Renal cortical epithelial cell (primary cell): ENCODE results near the gene SBNO2. TPM values are rescaled to one million over a fixed set of nuclear protein-coding genes. Genes with fewer than 3 reads are reported as not detected.

Experiments used
- DNase-seq: peaks from one replicate; pipeline ENCODE4 v3.0.0-alpha.2; 2011; ENCODE audit warnings: low read depth
- total RNA-seq: library from RNA; depleted of rRNA; stranded (reverse); fragments of >200 nt; gene quantifications from 2 replicates; pipeline ENCODE4 v1.2.3, GENCODE V29; 2014

Gene SBNO2
- total RNA-seq, 1 donor from 2014 or later, result 113 TPM

GRCh38 chr19:1070931-1071791, 102.9 kb downstream of the SBNO2 start:
- no peak for DNase-seq

GRCh38 chr19:1070576-1070930, 103.5 kb downstream of the SBNO2 start:
- no peak for DNase-seq

DNA sequence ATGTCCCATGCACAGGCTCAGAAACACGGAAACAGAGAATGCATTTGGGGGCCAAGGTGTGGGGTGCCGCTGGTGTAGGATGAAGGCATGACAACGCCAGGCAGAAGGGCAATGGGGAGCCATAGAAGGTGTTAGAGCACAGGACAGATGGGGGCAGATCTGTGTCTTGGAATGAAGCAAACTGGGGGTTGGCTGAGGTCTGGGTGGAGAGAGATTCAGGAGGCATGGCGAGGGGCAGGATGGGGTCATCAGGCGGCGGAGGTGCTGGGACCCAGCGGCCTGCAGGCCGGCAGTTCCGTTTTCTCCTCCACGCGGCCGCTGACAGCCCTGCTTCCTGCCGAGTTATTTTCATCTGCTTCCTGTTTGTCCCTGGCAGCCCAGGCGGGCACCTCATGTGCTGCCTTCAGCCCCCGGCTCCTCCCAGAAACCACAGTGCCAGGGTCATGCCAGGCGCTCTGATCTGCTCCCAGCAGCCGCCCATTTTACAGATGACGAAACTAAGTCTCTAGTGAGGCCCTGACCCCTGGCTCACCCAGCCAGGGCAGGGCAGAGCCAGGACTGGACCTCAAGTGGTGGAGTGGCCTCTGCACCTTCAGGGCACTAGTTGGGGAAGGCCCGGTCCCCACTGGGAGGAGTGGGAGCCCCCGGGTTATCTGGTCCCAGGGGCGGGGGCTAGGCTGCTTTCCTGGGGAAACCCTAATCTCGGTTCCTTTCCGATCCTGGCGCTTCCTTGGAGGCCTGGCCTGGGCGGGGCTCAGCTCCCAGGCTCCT, 104.9 kb downstream of the SBNO2 start:
- DNase-seq, result no peak

DNA sequence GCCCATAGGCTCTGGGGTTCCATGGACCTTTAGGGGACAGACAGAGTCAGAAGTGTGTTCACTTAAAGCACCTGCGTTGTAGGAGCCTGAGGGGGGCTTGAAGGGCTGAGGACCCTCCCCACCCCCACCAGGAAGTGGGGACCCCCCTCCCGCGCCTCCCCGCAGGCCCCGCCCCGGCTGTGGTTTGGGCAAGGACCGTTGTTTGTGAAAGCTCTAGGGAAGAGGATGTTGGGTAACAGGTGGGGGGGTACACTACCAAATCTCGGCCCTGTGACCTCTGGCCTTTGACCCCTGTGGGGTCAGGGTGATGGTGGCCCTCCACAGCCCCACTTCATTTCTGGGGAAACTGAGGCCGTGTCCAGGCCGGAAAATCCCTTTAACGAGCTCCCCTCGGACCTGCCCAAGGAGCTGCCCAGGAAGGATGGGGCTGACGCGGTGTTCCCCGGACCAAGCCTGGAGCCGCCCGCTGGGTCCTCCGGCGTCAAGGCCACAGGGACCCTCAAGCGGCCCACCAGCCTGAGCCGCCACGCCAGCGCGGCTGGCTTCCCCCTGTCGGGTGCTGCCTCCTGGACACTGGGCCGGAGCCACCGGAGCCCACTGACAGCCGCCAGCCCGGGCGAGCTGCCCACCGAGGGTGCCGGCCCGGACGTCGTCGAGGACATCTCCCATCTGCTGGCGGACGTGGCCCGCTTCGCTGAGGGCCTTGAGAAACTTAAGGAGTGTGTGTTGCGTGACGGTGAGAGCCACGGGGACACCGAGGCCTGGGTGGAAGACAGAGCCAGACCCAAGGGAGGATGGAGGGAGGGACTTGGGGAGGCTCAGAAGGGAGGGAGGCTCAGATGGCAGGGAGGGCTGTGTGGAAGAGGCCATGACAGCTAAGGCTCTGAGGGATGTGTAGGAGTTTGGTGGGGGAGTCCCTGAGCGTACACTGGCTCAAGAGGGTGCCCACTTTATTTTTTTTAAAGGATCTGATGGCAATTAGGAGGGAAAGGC, 105.8 kb downstream of the SBNO2 start:
- DNase-seq, result no peak

GRCh38 chr19:1067341-1067957, 106.6 kb downstream of the SBNO2 start:
- no peak for DNase-seq

DNA sequence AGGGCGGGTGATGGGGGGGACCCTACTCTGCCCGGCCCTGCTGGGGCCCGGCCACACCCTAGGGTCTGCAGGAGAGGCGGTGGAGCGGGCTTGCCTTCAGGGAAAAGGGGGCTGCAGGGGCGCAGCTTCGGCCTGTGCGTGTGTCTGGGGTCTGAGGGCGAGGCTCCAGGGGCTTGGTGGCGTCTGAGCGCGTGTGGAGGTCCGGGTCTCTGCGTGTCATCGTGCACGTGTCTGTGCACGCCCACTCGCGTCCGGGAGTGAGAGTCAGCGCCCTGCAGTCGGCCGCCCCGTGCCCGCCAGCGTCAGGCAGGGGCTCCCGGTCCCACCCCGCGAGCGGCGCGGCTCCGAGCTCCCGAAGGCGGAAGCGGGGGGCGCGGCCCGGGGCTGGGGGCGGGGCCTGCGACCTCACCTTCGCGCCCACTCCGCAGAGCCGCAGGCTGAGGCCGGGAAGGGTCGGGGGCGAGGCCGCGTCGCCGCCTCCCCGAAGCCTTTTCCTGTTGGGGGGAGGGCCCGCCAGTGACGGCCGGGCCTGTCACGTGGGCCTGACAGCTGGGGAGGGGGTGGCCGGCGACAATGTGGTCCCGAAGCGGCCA, 107.2 kb downstream of the SBNO2 start, which contains the start of gene ARHGAP45:
Gene ARHGAP45, plus strand, starts transcription at position 420 of the 593 bp plus-strand sequence. CDS start 239 bp downstream, outside the sequence.
- no peak for DNase-seq

DNA sequence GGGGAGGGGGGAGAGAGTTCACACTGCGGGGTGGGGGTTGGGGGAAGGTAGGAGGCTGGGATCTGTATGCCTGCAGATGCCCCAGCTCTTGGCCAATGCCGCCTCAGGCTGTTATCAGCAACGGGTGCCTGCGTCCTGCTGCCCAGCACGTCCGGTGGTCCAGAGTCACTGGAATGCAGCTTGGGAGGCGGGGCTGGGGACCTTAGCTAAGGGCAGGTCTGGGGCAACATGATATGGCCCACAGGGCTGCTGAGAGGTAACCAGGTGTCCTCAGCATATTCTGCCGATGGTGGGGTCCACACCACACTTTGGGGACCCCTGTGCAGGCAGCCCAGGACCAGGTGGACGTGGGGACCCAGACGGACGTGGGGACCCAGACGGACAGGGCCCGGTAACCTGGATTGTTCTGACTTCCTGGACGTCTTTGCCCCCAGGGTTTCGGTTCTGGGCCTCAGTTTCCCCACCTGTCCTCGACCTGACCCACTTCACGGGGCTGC, 107.8 kb downstream of the SBNO2 start:
- DNase-seq, result no peak

DNA sequence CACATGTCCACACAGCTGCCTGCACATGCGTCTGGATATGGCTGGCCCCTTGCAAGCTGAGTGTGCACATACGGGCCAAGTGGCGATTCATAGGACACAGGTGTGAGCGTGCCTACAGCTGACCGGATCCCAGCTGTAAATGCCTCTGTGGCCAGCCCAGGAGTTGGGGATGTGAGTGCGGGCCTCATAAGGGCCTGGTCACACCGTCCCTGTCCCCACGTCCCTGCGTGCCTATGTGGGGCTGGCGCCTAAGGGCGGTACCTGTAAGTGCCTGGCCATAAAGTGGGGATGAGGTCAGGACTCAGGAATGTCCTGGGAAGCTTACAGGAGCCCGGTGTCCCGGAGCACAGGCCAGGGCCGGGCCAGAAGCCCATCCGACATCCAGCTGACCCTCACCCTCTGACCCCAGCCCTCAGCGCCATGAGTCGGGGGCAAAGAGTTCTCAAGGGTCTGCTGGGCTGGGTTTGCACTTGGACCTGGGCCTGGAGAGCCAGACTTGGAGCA, 108.4 kb downstream of the SBNO2 start:
- DNase-seq, result peak; percentile 19

- DNase-seq, result no peak
Observed at GRCh38 chr19:1064661-1065605, 109.1 kb downstream of the SBNO2 start.

DNA sequence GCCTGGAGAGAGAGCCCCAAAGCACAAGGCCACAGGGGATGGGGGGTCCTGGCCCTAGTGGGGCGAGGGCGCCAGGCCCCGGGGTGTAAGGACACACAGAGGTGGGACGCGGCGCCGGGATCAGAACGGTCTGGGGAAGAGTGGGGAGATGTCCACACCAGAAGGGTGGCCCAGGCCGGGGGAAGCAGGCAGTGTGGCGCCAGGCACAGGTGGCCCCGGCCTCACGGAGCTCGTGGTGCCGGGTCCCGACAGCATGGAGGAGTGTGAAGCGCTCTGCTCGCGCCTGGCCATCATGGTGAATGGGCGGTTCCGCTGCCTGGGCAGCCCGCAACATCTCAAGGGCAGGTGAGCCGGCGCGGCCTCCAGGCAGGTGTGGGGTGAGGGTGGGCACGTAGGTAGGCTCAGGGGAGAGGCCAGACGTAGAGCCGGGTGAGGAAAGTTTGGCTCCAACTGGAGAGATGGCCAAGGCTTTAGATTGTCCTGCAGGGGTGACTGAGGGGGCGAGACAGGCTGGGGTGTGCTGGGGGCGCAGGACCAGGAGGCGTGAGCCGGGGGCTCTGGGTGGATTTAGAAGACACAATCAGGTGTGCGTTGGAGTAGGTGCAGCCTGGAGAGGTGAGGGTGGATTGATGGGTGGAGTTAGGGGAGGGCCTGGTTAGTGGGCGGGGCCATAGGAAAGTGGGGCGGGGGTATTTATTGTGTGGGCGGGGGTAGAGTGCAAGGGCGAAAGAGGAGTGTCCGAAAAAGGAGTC, 110.0 kb downstream of the SBNO2 start:
- DNase-seq, result no peak

DNA sequence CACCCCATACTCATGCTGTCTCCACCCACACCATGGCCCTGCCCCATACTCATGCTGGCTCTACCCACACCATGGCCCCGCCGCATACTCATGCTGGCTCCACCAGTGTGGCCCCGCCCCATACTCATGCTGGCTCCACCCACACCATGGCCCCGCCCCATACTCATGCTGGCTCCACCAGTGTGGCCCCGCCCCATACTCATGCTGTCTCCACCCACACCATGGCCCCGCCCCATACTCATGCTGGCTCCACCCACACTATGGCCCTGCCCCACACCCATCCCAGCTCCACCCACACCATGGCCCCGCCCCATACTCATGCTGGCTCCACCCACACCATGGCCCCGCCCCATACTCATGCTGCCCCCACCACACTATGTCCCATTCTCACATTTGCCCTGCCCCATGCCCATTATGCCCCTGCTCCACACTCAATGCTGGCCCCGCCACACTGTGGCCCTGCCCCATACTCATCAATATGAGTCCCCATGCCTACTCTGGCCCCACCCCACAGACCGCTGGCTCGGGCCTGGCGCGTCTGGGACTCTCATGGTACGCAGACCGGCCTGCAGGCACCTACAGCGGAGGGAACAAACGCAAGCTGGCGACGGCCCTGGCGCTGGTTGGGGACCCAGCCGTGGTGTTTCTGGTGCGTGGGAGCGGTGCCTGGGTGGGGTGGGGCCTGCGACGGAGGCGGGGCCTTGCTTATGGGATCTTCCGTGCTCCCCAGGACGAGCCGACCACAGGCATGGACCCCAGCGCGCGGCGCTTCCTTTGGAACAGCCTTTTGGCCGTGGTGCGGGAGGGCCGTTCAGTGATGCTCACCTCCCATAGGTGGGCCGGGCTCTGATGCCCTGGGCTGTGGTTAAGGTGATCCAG, 110.8 kb downstream of the SBNO2 start:
- DNase-seq, result no peak

- DNase-seq, result no peak
Observed at GRCh38 chr19:1062387-1063029, 111.6 kb downstream of the SBNO2 start.

DNA sequence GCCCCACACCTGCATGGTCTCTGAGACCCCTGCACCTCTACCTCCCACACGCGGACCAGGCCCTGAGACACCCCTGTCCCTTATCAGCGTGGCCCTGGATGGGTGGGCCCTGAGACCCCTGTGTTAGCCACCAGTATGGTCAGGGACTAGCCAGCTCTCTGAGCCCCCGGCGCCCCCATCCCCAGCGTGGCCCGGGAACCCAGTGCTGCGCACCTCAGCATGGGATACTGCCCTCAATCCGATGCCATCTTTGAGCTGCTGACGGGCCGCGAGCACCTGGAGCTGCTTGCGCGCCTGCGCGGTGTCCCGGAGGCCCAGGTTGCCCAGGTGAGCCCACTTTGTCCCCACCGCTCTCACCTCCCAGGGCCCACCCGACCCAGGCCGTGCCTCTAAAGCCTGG, 112.1 kb downstream of the SBNO2 start:
- no peak for DNase-seq

DNA sequence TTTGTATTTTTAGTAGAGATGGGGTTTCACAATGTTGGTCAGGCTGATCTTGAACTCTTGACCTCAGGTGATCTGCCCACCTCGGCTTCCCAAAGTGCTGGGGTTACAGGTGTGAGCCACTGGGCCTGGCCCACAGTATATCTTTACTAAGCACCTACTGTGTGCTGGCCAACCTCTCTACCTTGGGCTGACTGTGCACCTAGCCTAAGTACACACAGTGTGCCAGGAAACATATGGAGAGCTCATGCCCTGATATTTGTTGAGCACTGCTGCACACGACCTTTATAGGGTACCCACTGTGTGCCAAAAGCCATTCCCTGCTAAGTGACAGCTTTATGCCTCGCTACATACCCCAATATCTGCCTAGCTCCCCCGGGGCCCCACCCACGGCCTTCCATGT, 113.4 kb downstream of the SBNO2 start:
- DNase-seq, result no peak

- no peak for DNase-seq
Observed at GRCh38 chr19:1058112-1058511, 116.0 kb downstream of the SBNO2 start.
